NT2/D1 (cell line): ENCODE data around the gene PRKG1.
"Not testable (repeated sequence)": the region's sequence is repeated elsewhere in the genome, so short reads cannot be mapped to it uniquely, and the experiment has no call there.

Experiments used
- SUZ12 ChIP-seq: IDR thresholded peaks from 2 replicates; pipeline ENCODE4 v1.6.1; 2011; ENCODE audit not compliant: insufficient read length, insufficient read depth; ENCODE audit errors: extremely low read depth
- YY1 ChIP-seq: IDR thresholded peaks from 2 replicates; pipeline ENCODE4 v1.6.1; 2011; ENCODE audit not compliant: insufficient read length, insufficient read depth

- TF ChIP-seq YY1, SUZ12: not testable (repeated sequence)
Observed at GRCh38 chr10:51758838-51759237, 684.6 kb downstream of the PRKG1 start.
